Measurements from ENCODE around the gene PYGB.

Gene PYGB

GRCh38 chr20:25321262-25321831 is 73.5 kb downstream of the PYGB start:
- DNase-seq (ENCODE audit: extremely low read depth, low read depth), result no peak

GRCh38 chr20:25321991-25322390 is 74.1 kb downstream of the PYGB start:
- DNase-seq (ENCODE audit: extremely low read depth, low read depth), result no peak
- no peak for TF ChIP-seq CTCF (IDR thresholded peaks at IDR 0.05; ENCODE audit: low read depth, low read length)

More at GRCh38 chr20:25321262-25321831, 73.5 kb downstream of the PYGB start:
- TF ChIP-seq CTCF (IDR thresholded peaks at IDR 0.05; ENCODE audit: low read depth, low read length), result no peak

GRCh38 chr20:25323496-25324246 is 75.8 kb downstream of the PYGB start:
- no peak for TF ChIP-seq CTCF (IDR thresholded peaks at IDR 0.05; ENCODE audit: low read depth, low read length)
- no peak for DNase-seq (ENCODE audit: extremely low read depth, low read depth)

- no peak for DNase-seq (ENCODE audit: extremely low read depth, low read depth)
- TF ChIP-seq CTCF (IDR thresholded peaks at IDR 0.05; ENCODE audit: low read depth, low read length), result no peak
These were observed 76.5 kb downstream of the PYGB start for GRCh38 chr20:25324412-25324811.

- no peak for TF ChIP-seq CTCF (IDR thresholded peaks at IDR 0.05; ENCODE audit: low read depth, low read length)
- DNase-seq (ENCODE audit: extremely low read depth, low read depth), result no peak
These were observed 77.2 kb downstream of the PYGB start for GRCh38 chr20:25325073-25325472.

- TF ChIP-seq CTCF (IDR thresholded peaks at IDR 0.05; ENCODE audit: low read depth, low read length), result no peak
- DNase-seq (ENCODE audit: extremely low read depth, low read depth), result no peak
These were observed 78.1 kb downstream of the PYGB start for GRCh38 chr20:25325997-25326396.

- DNase-seq (ENCODE audit: extremely low read depth, low read depth), result no peak
- TF ChIP-seq CTCF (IDR thresholded peaks at IDR 0.05; ENCODE audit: low read depth, low read length), result no peak
These were observed 79.8 kb downstream of the PYGB start for GRCh38 chr20:25327521-25328235.

Measured in AG09319 (cell line).